ENCODE data around the gene ANKIB1. TPM values are rescaled to one million over a fixed set of nuclear protein-coding genes. Genes with fewer than 3 reads are reported as not detected.

Gene ANKIB1
- total and polyA plus RNA-seq, 2 experiments from 2014 or later: 8.8 to 35.3 TPM

DNA sequence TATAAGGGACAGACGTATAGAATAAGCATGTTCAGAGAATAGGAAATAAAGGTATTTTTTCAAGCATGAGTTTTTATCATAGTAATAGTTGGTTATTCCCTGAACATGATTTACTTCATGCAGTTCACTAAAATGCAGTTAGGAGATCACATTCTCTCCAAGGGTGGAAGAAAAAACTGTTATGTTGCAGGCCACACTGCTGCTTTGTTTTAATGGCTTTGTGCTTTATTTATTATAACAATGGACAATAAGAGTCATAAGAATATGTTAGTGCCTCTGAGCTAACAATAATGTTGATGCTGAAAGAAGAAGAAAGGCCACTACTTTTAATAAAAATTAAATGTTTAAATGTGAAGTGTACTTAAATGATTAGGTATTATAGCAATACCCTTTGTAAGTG lies 123.0 kb downstream of the ANKIB1 start:
- Histone ChIP-seq H3K36me3 (replicated peaks; ENCODE audit: insufficient read depth, low read depth) (no peaks in the 10 kb centered on the region), H3K27ac (no peak overlapping the region), H3K4me3 (no peak overlapping the region), H4K20me1 (ENCODE audit: insufficient read depth, poor library complexity, severe bottlenecking) (no peaks in the 10 kb centered on the region), H3K9me3 (ENCODE audit: low read depth) (no peaks in the 10 kb centered on the region), H3K27me3 (no peaks in the 10 kb centered on the region), H3K4me1 (ENCODE audit: insufficient read depth) (no peaks in the 10 kb centered on the region), H3K9me2 (replicated peaks; ENCODE audit: insufficient read depth) (no peaks in the 10 kb centered on the region), H3K79me2 (no peaks in the 10 kb centered on the region), H3K4me2 (no peak overlapping the region), H2AFZ (no peak overlapping the region)
- DNase-seq (ENCODE audit: low spot score): no peak
- TF ChIP-seq, protein P1, sequence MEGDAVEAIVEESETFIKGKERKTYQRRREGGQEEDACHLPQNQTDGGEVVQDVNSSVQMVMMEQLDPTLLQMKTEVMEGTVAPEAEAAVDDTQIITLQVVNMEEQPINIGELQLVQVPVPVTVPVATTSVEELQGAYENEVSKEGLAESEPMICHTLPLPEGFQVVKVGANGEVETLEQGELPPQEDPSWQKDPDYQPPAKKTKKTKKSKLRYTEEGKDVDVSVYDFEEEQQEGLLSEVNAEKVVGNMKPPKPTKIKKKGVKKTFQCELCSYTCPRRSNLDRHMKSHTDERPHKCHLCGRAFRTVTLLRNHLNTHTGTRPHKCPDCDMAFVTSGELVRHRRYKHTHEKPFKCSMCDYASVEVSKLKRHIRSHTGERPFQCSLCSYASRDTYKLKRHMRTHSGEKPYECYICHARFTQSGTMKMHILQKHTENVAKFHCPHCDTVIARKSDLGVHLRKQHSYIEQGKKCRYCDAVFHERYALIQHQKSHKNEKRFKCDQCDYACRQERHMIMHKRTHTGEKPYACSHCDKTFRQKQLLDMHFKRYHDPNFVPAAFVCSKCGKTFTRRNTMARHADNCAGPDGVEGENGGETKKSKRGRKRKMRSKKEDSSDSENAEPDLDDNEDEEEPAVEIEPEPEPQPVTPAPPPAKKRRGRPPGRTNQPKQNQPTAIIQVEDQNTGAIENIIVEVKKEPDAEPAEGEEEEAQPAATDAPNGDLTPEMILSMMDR (IDR thresholded peaks at IDR 0.05; ENCODE audit: poor library complexity): no peak
- TF ChIP-seq EZH2 (IDR thresholded peaks at IDR 0.05; ENCODE audit: borderline replicate concordance) (no peak), EZH2phosphoT487 (IDR thresholded peaks at IDR 0.05; ENCODE audit: low read depth, severe bottlenecking, unreplicated experiment) (no peak)
- WGBS (ENCODE audit: low lambda C conversion rate, missing lambda C conversion rate): 100% methylated on average over 1 of the region's 1 CpG

DNA sequence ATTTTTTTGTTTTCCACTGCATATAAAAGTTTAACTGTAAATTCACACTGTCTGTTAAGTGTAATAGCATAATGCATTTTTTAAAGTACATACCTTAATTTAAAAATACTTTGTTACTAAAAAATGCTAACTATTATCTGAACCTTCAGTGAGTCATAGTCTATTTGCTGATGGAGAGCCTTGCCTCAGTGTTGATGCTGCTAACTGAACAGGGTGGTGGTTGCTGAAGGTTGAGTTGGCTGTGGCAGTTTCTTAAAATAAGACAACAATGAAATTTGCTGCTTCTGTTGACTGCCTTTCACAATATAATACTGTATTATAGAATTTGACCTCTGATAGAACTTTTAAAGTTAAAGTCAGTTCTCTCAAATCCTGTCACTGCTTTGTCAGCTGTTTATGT lies 129.2 kb downstream of the ANKIB1 start:
- Histone ChIP-seq H2AFZ (no peak overlapping the region), H4K20me1 (ENCODE audit: insufficient read depth, poor library complexity, severe bottlenecking) (no peaks in the 10 kb centered on the region), H3K9me2 (replicated peaks; ENCODE audit: insufficient read depth) (no peaks in the 10 kb centered on the region), H3K4me2 (no peak overlapping the region), H3K4me3 (no peak overlapping the region), H3K9me3 (ENCODE audit: low read depth) (no peaks in the 10 kb centered on the region), H3K79me2 (no peaks in the 10 kb centered on the region), H3K4me1 (ENCODE audit: insufficient read depth) (no peaks in the 10 kb centered on the region), H3K36me3 (replicated peaks; ENCODE audit: insufficient read depth, low read depth) (no peaks in the 10 kb centered on the region), H3K27ac (no peak overlapping the region), H3K27me3 (no peaks in the 10 kb centered on the region)
- no peak for DNase-seq (ENCODE audit: low spot score)
- TF ChIP-seq, protein P1 (IDR thresholded peaks at IDR 0.05; ENCODE audit: poor library complexity): no peak
- TF ChIP-seq EZH2 (IDR thresholded peaks at IDR 0.05; ENCODE audit: borderline replicate concordance) (no peak), EZH2phosphoT487 (IDR thresholded peaks at IDR 0.05; ENCODE audit: low read depth, severe bottlenecking, unreplicated experiment) (no peak)

DNA sequence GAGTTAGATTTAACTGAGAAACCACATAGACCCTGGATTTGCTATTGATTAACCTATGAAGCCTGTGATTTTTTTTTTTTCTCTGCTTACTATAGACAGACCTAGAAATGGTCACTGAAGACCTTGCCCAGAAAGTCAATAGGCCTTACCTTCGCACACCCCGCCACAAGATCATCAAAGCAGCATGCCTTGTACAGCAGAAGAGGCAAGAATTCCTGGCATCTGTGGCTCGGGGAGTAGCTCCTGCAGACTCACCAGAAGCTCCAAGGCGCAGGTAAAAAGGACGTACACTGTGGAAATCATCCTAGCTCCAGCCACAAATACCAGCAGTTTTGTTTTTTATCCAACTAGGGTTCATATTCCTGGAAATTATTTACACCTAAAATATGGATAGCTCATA lies 145.3 kb downstream of the ANKIB1 start:
- Histone ChIP-seq H3K4me3 (no peak overlapping the region), H3K4me1 (ENCODE audit: insufficient read depth) (no peaks in the 10 kb centered on the region), H3K27me3 (no peaks in the 10 kb centered on the region), H3K9me3 (ENCODE audit: low read depth) (no peaks in the 10 kb centered on the region), H2AFZ (no peak overlapping the region), H3K9me2 (replicated peaks; ENCODE audit: insufficient read depth) (no peaks in the 10 kb centered on the region), H3K79me2 (no peaks in the 10 kb centered on the region), H3K36me3 (replicated peaks; ENCODE audit: insufficient read depth, low read depth) (no peaks in the 10 kb centered on the region), H3K27ac (no peak overlapping the region), H3K4me2 (no peak overlapping the region), H4K20me1 (ENCODE audit: insufficient read depth, poor library complexity, severe bottlenecking) (no peaks in the 10 kb centered on the region)
- DNase-seq (ENCODE audit: low spot score): no peak
- TF ChIP-seq EZH2 (IDR thresholded peaks at IDR 0.05; ENCODE audit: borderline replicate concordance): no peak
- TF ChIP-seq EZH2phosphoT487 (IDR thresholded peaks at IDR 0.05; ENCODE audit: low read depth, severe bottlenecking, unreplicated experiment): no peak
- TF ChIP-seq, protein P1 (IDR thresholded peaks at IDR 0.05; ENCODE audit: poor library complexity): no peak
- WGBS (ENCODE audit: low lambda C conversion rate, missing lambda C conversion rate): 60% methylated on average over 5 of the region's 5 CpGs

DNA sequence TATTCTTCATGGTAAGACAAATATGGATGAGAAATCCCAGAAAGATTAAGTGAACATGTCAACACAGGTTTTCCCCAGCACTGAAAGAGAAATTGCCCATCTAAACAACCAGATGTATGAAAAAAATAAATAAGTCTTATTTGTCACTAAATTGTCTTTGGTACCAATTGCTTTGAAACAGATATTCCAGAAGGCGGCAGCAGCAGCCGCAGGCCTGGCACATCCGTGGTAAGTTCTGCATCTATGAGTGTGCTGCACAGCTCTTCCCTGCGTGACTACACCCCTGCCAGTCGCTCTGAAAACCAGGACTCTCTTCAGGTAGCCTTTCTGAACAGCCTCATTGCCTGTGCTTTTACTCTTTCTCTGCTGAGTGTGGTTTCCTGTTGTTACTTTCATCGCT lies 151.8 kb downstream of the ANKIB1 start:
- over 99% methylated on average over 6 of the region's 6 CpGs for WGBS (ENCODE audit: low lambda C conversion rate, missing lambda C conversion rate)
- H3K9me3 ChIP-seq (ENCODE audit: low read depth): no peaks in the 10 kb centered on the region
- no peak overlapping the region for H2AFZ ChIP-seq

More for the DNA sequence above, 151.8 kb downstream of the ANKIB1 start:
- H3K4me2 ChIP-seq: no peak overlapping the region
- DNase-seq (ENCODE audit: low spot score): no peak
- H3K27ac ChIP-seq: no peak overlapping the region
- no peaks in the 10 kb centered on the region for H3K4me1 ChIP-seq (ENCODE audit: insufficient read depth)
- no peaks in the 10 kb centered on the region for H3K9me2 ChIP-seq (replicated peaks; ENCODE audit: insufficient read depth)
- H3K27me3 ChIP-seq: no peaks in the 10 kb centered on the region
- H3K79me2 ChIP-seq: no peaks in the 10 kb centered on the region
- H3K4me3 ChIP-seq: no peak overlapping the region
- peaks cover 9% of the 10 kb centered on the region for H3K36me3 ChIP-seq (replicated peaks; ENCODE audit: insufficient read depth, low read depth)
- no peaks in the 10 kb centered on the region for H4K20me1 ChIP-seq (ENCODE audit: insufficient read depth, poor library complexity, severe bottlenecking)
- TF ChIP-seq EZH2phosphoT487 (IDR thresholded peaks at IDR 0.05; ENCODE audit: low read depth, severe bottlenecking, unreplicated experiment) (no peak), EZH2 (IDR thresholded peaks at IDR 0.05; ENCODE audit: borderline replicate concordance) (no peak)
- TF ChIP-seq, protein P1 (IDR thresholded peaks at IDR 0.05; ENCODE audit: poor library complexity): no peak

Measured in hepatocyte (in vitro differentiated cells).